Ovary (tissue), 9 donors: ENCODE results near the gene GPR135. TPM values are rescaled to one million over a fixed set of nuclear protein-coding genes. Genes with fewer than 3 reads are reported as not detected.
A peak's percentile ranks its signal among the peaks of the same experiment; 100 is the strongest.

ENCODE experiments used
- DNase-seq, 5 donors: peaks; one replicate each; pipeline ENCODE4 v3.0.0-alpha.2; 2019 to 2020
- H3K27ac ChIP-seq, 2 donors: fragments of 200-600 bp; one replicate each; pipeline versions ENCODE4 v1.5.1 to v1.8.0; 2019 to 2022
- H3K27me3 ChIP-seq: fragments of 200-600 bp; one replicate; pipeline ENCODE4 v1.8.0; 2022
- H3K36me3 ChIP-seq: fragments of 200-600 bp; sonication (generic); one replicate; pipeline ENCODE4 v1.5.1; 2019
- H3K4me1 ChIP-seq: one replicate; pipeline ENCODE4 v1.8.1; 2013; ENCODE audit warnings: mild to moderate bottlenecking, moderate library complexity; ENCODE audit not compliant: insufficient read depth
- H3K4me3 ChIP-seq: fragments of 200-600 bp; sonication (generic); one replicate; pipeline ENCODE4 v1.5.1; 2017
- H3K9me3 ChIP-seq, 2 donors: fragments of 200-600 bp in 1 of 2; sonication (generic) in 1 of 2; one replicate each; pipeline versions ENCODE4 v1.5.1 to v1.8.1; 2013 to 2019; ENCODE audit warnings: mild to moderate bottlenecking in 1 of 2, moderate library complexity in 1 of 2
- CTCF ChIP-seq, 3 donors: fragments of 450-650 bp in 2 of 3; fragments of 200-600 bp in 1 of 3; IDR thresholded peaks; one replicate each; pipeline versions ENCODE4 v1.5.1 to v1.8.0; 2016 to 2022; ENCODE audit warnings: antibody characterized with exemption in 3 of 3, mild to moderate bottlenecking in 1 of 3
- EP300 ChIP-seq: sonication (generic); formaldehyde crosslinking; IDR thresholded peaks from one replicate; pipeline ENCODE4 v1.6.1; 2017; ENCODE audit warnings: antibody characterized with exemption
- POLR2A ChIP-seq: fragments of 450-650 bp; IDR thresholded peaks from one replicate; pipeline ENCODE4 v1.6.1; 2017; ENCODE audit warnings: antibody characterized with exemption, mild to moderate bottlenecking, moderate library complexity
- WGBS, 3 donors: extraction: QIAGEN DNeasy Blood & Tissue Kit in 1 of 3; methylation state at CpG; one replicate each; pipeline versions ENCODE4 v1.1.5 to v1.1.7; 2013 to 2017; 5-methylcytosine and 5-hydroxymethylcytosine counted together
- intact Hi-C, 4 donors: fragments of 100-400 bp; cut with DNase I; formaldehyde crosslinking; loops; one replicate each; pipeline versions ENCODE4 v1.11.0 to v1.15.1; 2022 to 2023
- polyA plus RNA-seq, 2 donors: library from polyadenylated mRNA; stranded (reverse); fragments of 200-250 nt in 1 of 2; fragments of 350-450 nt in 1 of 2; fragmentation: Illumina TruSeq in 1 of 2; extraction: RNeasy Lipid Tissue Mini Kit (QIAGEN cat#74804) in 1 of 2; gene quantifications; one replicate each; pipeline ENCODE4 v1.2.3, GENCODE V29; 2013 to 2014
- total RNA-seq, 7 donors: library from RNA; depleted of rRNA in 2 of 7; stranded (reverse); fragments of >200 nt in 2 of 7; fragmentation: NEBNext Ultra II Directional in 3 of 7; extraction: Animal tissue kit (Norgen Biotek cat#: 25700) in 3 of 7; gene quantifications; one replicate each; pipeline versions ENCODE4 v1.1.0 to v1.2.4, GENCODE V29; 2016 to 2023
- donor health status: DM: no; HTN: no; CAD: no; lungs with moderate emphysema.
- donor health status: DM: no; HTN: no; CAD: no.
- donor health status: Bipolar disorder and iron deficiency.
- donor health status: DM: yes; HTN: yes; CAD: no.
- donor health status: DM: no; HTN: no; CAD: no.
- donor health status: DM: yes; HTN: yes; CAD: no.

GPR135 gene
- total and polyA plus RNA-seq, 9 donors = 1.7 to 10.9 (median 6.8) TPM

DNA sequence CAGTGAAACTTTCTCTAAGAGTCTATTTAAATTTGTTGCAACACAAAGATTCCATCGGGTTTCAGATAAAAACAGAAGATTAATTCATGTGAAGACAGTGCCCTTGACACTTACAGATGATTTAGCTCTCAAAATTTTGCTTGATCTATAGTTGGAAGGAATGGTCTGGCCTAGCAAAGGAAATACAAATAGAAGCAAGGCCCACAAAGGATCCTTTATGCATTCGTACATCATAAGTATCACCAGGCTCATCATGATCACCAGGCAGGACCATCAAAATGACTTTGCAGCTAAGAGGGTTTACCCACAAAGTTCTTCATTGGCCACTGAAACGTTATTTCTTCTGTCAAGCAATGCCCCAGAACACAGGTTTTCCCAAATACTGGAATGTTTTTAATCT, 43.9 kb upstream of the GPR135 start:
- H3K9me3 ChIP-seq = no peaks in the 10 kb centered on the region
- no peak for TF ChIP-seq EP300
- TF ChIP-seq POLR2A = no peak
- no peak for TF ChIP-seq CTCF (IDR thresholded peaks at IDR 0.05)
- 69 to 79% (median 70%) methylated on average over 3 of the region's 3 CpGs for WGBS, 3 donors
- H3K27me3 ChIP-seq = no peaks in the 10 kb centered on the region
- H3K4me1 ChIP-seq = no peaks in the 10 kb centered on the region
- no peaks in the 10 kb centered on the region for H3K36me3 ChIP-seq
- H3K27ac ChIP-seq = no peak overlapping the region
- DNase-seq = no peak
- no peak overlapping the region for H3K4me3 ChIP-seq
- intact Hi-C loops = no loop called here

DNA sequence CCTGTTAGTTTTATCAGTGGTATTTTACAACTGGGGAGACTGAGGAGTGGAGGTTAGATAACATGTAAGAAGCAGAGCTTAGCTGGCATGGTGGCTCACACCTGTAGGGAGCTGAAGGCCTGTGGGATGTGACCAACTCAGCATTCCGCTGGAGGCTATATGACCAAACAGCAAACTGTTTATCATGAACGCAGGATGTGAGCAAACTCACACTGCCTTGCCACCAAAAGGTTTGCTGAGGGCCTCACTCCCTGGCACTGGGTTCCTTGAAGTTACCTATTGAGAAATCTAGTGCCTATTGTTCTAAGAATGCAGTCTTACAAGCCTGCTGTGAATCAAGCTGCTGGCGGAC, 42.5 kb upstream of the GPR135 start:
- no peaks in the 10 kb centered on the region for H3K4me1 ChIP-seq
- H3K36me3 ChIP-seq = no peaks in the 10 kb centered on the region
- no peak overlapping the region for H3K4me3 ChIP-seq
- no peak for DNase-seq
- H3K27me3 ChIP-seq = no peaks in the 10 kb centered on the region
- no peak for TF ChIP-seq CTCF (IDR thresholded peaks at IDR 0.05)
- TF ChIP-seq POLR2A = no peak
- no peak for TF ChIP-seq EP300
- H3K27ac ChIP-seq = no peak overlapping the region
- H3K9me3 ChIP-seq = no peaks in the 10 kb centered on the region
- intact Hi-C loops = no loop called here
- WGBS, 3 donors = 83 to 89% (median 83%) methylated on average over 3 of the region's 3 CpGs

DNA sequence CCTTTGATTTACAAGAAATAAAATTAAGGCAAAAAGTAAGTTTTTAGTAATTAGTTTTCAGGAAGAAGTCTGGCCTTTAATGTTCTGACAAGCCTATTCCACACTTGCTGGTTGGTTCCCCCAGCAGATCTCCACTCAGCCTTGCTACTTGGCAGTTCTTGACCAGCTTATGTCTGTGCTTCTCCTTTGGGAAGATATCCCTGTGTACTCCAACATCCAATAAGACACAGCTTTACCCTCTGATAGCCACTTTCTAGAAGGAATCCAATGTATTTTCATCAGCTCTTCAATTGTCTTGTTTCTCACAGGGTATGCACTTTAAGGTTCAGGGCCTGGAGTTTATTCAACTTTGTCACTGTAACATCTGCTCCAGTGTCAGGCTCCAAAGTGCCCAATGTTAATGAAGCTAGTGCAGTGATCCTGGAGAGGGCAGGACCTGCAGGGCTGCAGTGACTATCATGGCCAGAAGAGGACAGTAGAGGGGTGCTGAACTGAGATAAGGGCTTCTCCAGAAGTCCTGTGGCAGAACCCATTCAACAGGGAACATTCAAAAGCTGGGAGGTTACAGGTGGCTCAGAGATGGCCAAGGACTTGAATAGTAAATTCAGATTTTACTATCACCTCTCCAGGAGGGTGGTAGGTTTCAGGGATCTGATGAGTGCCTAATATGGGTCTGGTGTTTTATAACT, 42.0 kb upstream of the GPR135 start:
- Histone ChIP-seq H3K4me1 (no peaks in the 10 kb centered on the region), H3K27me3 (no peaks in the 10 kb centered on the region), H3K4me3 (no peak overlapping the region), H3K27ac (no peak overlapping the region), H3K9me3 (no peaks in the 10 kb centered on the region), H3K36me3 (no peaks in the 10 kb centered on the region)
- intact Hi-C loops = no loop called here
- DNase-seq = peak in 1 of 5 donors; percentile 37
- no peak for TF ChIP-seq EP300
- no peak for TF ChIP-seq CTCF (IDR thresholded peaks at IDR 0.05)
- TF ChIP-seq POLR2A = no peak

- Histone ChIP-seq H3K4me1 (no peaks in the 10 kb centered on the region), H3K9me3 (no peaks in the 10 kb centered on the region), H3K36me3 (no peaks in the 10 kb centered on the region), H3K27me3 (no peaks in the 10 kb centered on the region), H3K27ac (no peak overlapping the region), H3K4me3 (no peak overlapping the region)
- intact Hi-C loops = no loop called here
- TF ChIP-seq CTCF (IDR thresholded peaks at IDR 0.05) (no peak), POLR2A (no peak), EP300 (no peak)
- DNase-seq = no peak
- WGBS, 3 donors = 71 to 91% (median 81%) methylated on average over 4 of the region's 4 CpGs
Measured at GRCh38 chr14:59503256-59503655, 38.1 kb upstream of the GPR135 start.
